Lower leg skin (tissue), 3 donors: Measurements from ENCODE around the gene MUS81.

Experiments used
- CTCF ChIP-seq, 3 donors: fragments of 450-650 bp; IDR thresholded peaks; one replicate each; pipeline ENCODE4 v1.5.1; 2016; ENCODE audit warnings: antibody characterized with exemption in 3 of 3, mild to moderate bottlenecking in 3 of 3, moderate library complexity in 2 of 3
- POLR2A ChIP-seq, 2 donors: fragments of 450-650 bp; IDR thresholded peaks; one replicate each; pipeline ENCODE4 v1.6.1; 2016 to 2017; ENCODE audit warnings: antibody characterized with exemption in 2 of 2, mild to moderate bottlenecking in 1 of 2, moderate library complexity in 1 of 2

GRCh38 chr11:65814986-65815565, 45.2 kb upstream of the MUS81 start:
- TF ChIP-seq CTCF (IDR thresholded peaks at IDR 0.05) (no peak), POLR2A (IDR thresholded peaks at IDR 0.05) (no peak)
